ENCODE results near the gene SCARF1.
"Not testable (repeated sequence)": the region's sequence is repeated elsewhere in the genome, so short reads cannot be mapped to it uniquely, and the experiment has no call there.

The SCARF1 gene

DNA sequence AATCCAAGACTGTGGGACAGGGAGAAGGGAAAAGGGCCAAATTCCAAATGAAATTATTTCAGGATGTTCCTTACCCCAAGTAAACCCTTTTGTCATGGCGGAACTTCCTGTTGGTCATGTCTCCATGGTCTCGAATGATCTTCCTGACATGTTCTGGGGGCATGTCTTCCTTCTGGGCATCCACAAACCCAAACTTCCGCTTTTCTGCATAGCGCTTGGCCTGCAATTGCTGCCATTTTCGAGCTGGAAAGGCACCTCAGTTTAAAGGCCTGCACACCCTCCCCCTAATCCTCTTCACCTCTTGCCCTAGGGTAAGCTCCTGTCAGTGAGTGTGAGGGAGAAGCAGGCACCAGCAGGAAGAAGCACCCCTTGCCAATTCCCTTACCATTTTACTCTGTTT, 37.9 kb upstream of the SCARF1 start:
- in situ Hi-C loops (cut with MboI; ENCODE audit: low pct_unique_long_range_greater_than_20kb, low sequenced_read_pairs, unreplicated experiment), result no loop called here
- TF ChIP-seq CTCF (IDR thresholded peaks at IDR 0.05; ENCODE audit: extremely low read depth, insufficient read depth, missing control alignments), result no peak
- no peak for DNase-seq (ENCODE audit: low spot score)

DNA sequence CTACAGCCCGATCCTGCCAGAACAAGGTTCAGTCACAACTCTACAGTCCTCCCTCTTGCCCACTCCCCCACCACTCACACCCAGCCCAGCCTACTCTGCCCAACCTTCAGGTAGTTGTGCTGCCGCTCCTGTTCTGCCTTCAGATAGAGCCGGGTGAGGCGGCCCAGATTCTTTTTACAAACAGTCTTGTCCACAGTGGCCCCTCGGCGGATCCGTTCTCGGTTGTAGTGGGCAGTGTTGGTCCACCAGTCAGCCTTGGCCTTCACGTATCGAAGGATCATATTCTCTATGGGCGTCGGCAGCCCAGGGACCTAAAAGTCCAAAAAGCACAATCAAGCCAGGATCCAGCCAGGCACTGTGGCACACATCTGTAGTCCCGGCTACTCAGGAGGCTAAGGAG, 30.9 kb upstream of the SCARF1 start:
- in situ Hi-C loops (cut with MboI; ENCODE audit: low pct_unique_long_range_greater_than_20kb, low sequenced_read_pairs, unreplicated experiment), result no loop called here
- TF ChIP-seq CTCF (IDR thresholded peaks at IDR 0.05; ENCODE audit: extremely low read depth, insufficient read depth, missing control alignments), result no peak
- no peak for DNase-seq (ENCODE audit: low spot score)

DNA sequence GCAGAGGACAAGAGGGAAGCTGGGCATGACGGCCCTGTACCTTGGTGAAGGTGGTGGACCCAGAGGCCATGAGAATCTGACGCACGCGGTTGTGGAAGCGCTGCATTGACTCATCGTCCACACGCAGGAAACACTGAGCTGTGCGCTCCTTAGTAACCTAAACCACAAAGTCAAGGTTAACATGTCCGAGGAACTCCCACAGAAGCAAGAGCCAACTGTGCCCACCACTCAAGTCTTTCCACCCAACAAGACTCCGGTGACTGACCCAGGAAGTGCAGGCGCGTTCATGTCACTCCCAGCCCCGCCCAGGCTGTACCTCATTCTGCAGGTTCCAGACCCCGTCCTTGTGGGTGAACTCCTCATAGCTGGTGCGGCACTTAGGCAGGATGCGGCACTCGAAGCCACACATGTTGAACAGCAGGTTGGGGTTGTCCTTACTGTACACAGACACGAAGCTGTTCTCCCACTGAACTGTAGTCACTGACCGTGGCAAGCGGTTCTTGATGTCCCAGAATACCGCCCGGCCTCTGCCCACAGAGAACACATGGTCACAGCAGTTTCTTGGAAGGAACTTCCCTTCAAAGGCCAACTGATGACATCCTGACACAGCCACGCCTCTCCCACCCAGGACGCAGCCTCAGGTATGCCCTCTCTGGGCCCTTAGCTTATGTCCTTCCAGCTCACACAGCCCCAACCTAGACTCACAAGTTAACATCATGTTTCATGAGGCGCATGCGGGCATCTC, 27.7 kb upstream of the SCARF1 start:
- in situ Hi-C loops (cut with MboI; ENCODE audit: low pct_unique_long_range_greater_than_20kb, low sequenced_read_pairs, unreplicated experiment), result no loop called here
- DNase-seq (ENCODE audit: low spot score), result no peak
- TF ChIP-seq CTCF (IDR thresholded peaks at IDR 0.05; ENCODE audit: extremely low read depth, insufficient read depth, missing control alignments), result no peak

- in situ Hi-C loops (cut with MboI; ENCODE audit: low pct_unique_long_range_greater_than_20kb, low sequenced_read_pairs, unreplicated experiment); DNase-seq (ENCODE audit: low spot score): not testable (repeated sequence)
Measured at GRCh38 chr17:1663934-1664333, 18.4 kb upstream of the SCARF1 start.

DNA sequence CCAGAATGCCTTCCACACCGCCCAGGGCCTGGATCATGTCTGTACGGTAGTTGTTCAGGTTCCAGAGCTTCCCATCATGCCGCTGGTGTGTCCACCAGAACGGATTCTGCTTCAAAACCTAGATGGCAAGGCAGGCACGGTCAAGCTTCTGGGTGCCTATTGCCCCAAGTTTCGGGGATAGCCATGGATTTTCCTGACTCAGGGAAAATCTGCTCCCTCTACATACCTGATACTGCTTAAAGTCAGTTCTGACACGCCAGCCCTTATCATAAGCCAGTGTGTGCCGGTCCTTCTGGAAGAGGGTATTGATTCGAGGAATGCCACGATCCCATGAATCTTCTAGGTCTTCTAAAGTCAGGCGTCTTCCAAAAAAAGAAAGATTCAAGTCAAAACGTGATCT, 15.5 kb upstream of the SCARF1 start:
- TF ChIP-seq CTCF (IDR thresholded peaks at IDR 0.05; ENCODE audit: extremely low read depth, insufficient read depth, missing control alignments), result no peak
- DNase-seq (ENCODE audit: low spot score), result no peak
- in situ Hi-C loops (cut with MboI; ENCODE audit: low pct_unique_long_range_greater_than_20kb, low sequenced_read_pairs, unreplicated experiment), result no loop called here

DNA sequence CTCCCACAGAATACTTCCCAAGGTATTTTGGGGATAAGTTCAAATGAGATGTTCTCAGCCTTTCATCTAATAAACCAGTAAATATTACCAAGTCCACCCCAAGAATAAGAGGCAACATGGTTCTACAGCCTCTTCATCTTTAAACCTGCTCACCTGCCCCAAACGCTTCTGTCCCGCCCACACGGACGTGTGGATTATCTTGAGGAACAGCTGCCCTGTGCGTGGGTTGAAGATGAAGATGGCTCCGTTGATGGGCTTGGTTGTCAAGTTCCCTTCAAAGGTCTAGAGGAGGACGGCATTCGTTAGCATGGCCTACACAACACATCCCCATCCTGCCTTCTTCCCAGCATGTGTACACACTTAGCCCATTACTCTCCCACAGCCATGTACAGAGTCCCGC, 12.6 kb upstream of the SCARF1 start:
- in situ Hi-C loops (cut with MboI; ENCODE audit: low pct_unique_long_range_greater_than_20kb, low sequenced_read_pairs, unreplicated experiment), result no loop called here

More for the DNA sequence above, 12.6 kb upstream of the SCARF1 start:
- TF ChIP-seq CTCF (IDR thresholded peaks at IDR 0.05; ENCODE audit: extremely low read depth, insufficient read depth, missing control alignments), result no peak
- DNase-seq (ENCODE audit: low spot score), result no peak

All from GM13977 (cell line).